HEK293T (cell line): ENCODE data around the gene TBC1D22A.

Source experiments
- CTCF ChIA-PET: fragments of 350-600 bp; formaldehyde crosslinking; extraction: SDS; loops from one replicate; lab custom pipeline; 2021; ENCODE audit warnings: antibody characterized with exemption, inconsistent platforms; lab: Yijun Ruan, JAX
- POLR2A ChIA-PET: fragments of 350-600 bp; formaldehyde crosslinking; extraction: SDS; loops from one replicate; lab custom pipeline; 2020; ENCODE audit warnings: antibody characterized with exemption, inconsistent platforms; lab: Yijun Ruan, JAX
- DNase-seq: peaks from one replicate; pipeline ENCODE4 v3.0.0; 2012; ENCODE audit warnings: mixed read lengths; ENCODE audit errors: extremely low spot score
- ARNT ChIP-seq: fragments of 450-650 bp; IDR thresholded peaks from 2 replicates; pipeline ENCODE4 v1.6.1; 2017; ENCODE audit warnings: mild to moderate bottlenecking
- BHLHE40 ChIP-seq: fragments of 450-650 bp; IDR thresholded peaks from 2 replicates; pipeline ENCODE4 v1.6.1; 2016; ENCODE audit warnings: mild to moderate bottlenecking, moderate library complexity, borderline replicate concordance
- CTBP1 ChIP-seq: fragments of 450-650 bp; IDR thresholded peaks from 2 replicates; pipeline ENCODE4 v1.6.1; 2016; ENCODE audit warnings: borderline replicate concordance
- ELF4 ChIP-seq: fragments of 450-650 bp; IDR thresholded peaks from 2 replicates; pipeline ENCODE4 v1.6.1; 2017; ENCODE audit warnings: antibody characterized with exemption
- FOXA1 ChIP-seq: fragments of 450-650 bp; IDR thresholded peaks from 2 replicates; pipeline ENCODE4 v1.6.1; 2016; ENCODE audit warnings: mild to moderate bottlenecking
- FOXK2 ChIP-seq: fragments of 450-650 bp; IDR thresholded peaks from 2 replicates; pipeline ENCODE4 v1.6.1; 2016; ENCODE audit warnings: mild to moderate bottlenecking
- FOXM1 ChIP-seq: fragments of 450-650 bp; IDR thresholded peaks from 2 replicates; pipeline ENCODE4 v1.6.1; 2017; ENCODE audit warnings: mild to moderate bottlenecking, borderline replicate concordance
- HDGF ChIP-seq: fragments of 450-650 bp; IDR thresholded peaks from 2 replicates; pipeline ENCODE4 v1.6.1; 2017; ENCODE audit warnings: antibody characterized with exemption, borderline replicate concordance
- L3MBTL2 ChIP-seq: fragments of 450-650 bp; conservative IDR thresholded peaks from 2 replicates; pipeline ENCODE4 v1.6.1; 2016; ENCODE audit warnings: mild to moderate bottlenecking
- LEF1 ChIP-seq: fragments of 450-650 bp; IDR thresholded peaks from 2 replicates; pipeline ENCODE4 v1.6.1; 2017; ENCODE audit warnings: mild to moderate bottlenecking, borderline replicate concordance
- NFRKB ChIP-seq: fragments of 450-650 bp; IDR thresholded peaks from 2 replicates; pipeline ENCODE4 v1.6.1; 2016; ENCODE audit warnings: mild to moderate bottlenecking, moderate library complexity
- SP1 ChIP-seq: fragments of 450-650 bp; IDR thresholded peaks from 2 replicates; pipeline ENCODE4 v1.6.1; 2017
- SUZ12 ChIP-seq: fragments of 450-650 bp; IDR thresholded peaks from 2 replicates; pipeline ENCODE4 v1.6.1; 2016; ENCODE audit warnings: mild to moderate bottlenecking
- TARDBP ChIP-seq: fragments of 450-650 bp; IDR thresholded peaks from 2 replicates; pipeline ENCODE4 v1.6.1; 2016
- ZNF384 ChIP-seq: fragments of 450-650 bp; IDR thresholded peaks from 2 replicates; pipeline ENCODE4 v1.6.1; 2016
- TF ChIP-seq, protein P1 (sequence below): fragments of 450-650 bp; IDR thresholded peaks from 2 replicates; pipeline ENCODE4 v1.6.1; 2016

Gene TBC1D22A

GRCh38 chr22:47055461-47055860 is 293.0 kb downstream of the TBC1D22A start:
- DNase-seq: no peak
- ChIA-PET CTCF (no interaction called here), POLR2A (no interaction called here)
- TF ChIP-seq FOXK2: no peak
- no peak for TF ChIP-seq HDGF
- no peak for TF ChIP-seq TARDBP
- no peak for TF ChIP-seq BHLHE40
- no peak for TF ChIP-seq SUZ12
- no peak for TF ChIP-seq L3MBTL2
- TF ChIP-seq FOXM1: no peak
- TF ChIP-seq, protein P1, sequence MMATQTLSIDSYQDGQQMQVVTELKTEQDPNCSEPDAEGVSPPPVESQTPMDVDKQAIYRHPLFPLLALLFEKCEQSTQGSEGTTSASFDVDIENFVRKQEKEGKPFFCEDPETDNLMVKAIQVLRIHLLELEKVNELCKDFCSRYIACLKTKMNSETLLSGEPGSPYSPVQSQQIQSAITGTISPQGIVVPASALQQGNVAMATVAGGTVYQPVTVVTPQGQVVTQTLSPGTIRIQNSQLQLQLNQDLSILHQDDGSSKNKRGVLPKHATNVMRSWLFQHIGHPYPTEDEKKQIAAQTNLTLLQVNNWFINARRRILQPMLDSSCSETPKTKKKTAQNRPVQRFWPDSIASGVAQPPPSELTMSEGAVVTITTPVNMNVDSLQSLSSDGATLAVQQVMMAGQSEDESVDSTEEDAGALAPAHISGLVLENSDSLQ: no peak
- TF ChIP-seq ARNT: no peak
- no peak for TF ChIP-seq NFRKB

GRCh38 chr22:47055921-47056320 is 293.5 kb downstream of the TBC1D22A start:
- no peak for TF ChIP-seq SP1
- TF ChIP-seq TARDBP: no peak
- CTCF ChIA-PET: no interaction called here
- POLR2A ChIA-PET: no interaction called here
- DNase-seq: no peak

DNA sequence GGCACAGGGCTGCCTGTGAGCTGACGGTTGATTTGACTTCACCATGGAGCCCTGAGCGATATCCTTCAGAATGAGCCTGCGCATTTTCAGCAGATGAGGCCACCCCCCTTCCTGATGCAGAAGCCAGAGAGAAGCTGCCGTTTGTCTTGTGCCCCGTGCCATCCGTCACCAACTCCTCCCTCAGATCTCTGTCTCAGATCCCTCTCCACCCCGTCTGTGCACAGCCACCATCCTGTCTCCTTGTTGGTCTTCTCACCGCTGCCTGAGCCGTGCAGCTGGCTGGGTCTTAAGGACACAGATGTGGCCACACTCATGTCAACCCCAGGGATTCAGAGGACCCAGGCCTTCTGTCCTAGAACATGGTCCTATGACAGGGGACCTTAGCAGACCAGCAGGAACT is 293.9 kb downstream of the TBC1D22A start:
- TF ChIP-seq SUZ12: no peak
- TF ChIP-seq, protein P1: no peak
- no peak for TF ChIP-seq CTBP1
- DNase-seq: no peak
- ChIA-PET CTCF (no interaction called here), POLR2A (no interaction called here)

GRCh38 chr22:47056776-47057470 is 294.5 kb downstream of the TBC1D22A start:
- TF ChIP-seq ARNT (no peak), HDGF (no peak), L3MBTL2 (no peak), ELF4 (no peak), ZNF384 (no peak), BHLHE40 (no peak), FOXA1 (no peak), TARDBP (no peak), NFRKB (no peak), SUZ12 (no peak), LEF1 (no peak), CTBP1 (no peak), FOXK2 (no peak), FOXM1 (no peak)
- ChIA-PET CTCF (no interaction called here), POLR2A (no interaction called here)
- DNase-seq: no peak

DNA sequence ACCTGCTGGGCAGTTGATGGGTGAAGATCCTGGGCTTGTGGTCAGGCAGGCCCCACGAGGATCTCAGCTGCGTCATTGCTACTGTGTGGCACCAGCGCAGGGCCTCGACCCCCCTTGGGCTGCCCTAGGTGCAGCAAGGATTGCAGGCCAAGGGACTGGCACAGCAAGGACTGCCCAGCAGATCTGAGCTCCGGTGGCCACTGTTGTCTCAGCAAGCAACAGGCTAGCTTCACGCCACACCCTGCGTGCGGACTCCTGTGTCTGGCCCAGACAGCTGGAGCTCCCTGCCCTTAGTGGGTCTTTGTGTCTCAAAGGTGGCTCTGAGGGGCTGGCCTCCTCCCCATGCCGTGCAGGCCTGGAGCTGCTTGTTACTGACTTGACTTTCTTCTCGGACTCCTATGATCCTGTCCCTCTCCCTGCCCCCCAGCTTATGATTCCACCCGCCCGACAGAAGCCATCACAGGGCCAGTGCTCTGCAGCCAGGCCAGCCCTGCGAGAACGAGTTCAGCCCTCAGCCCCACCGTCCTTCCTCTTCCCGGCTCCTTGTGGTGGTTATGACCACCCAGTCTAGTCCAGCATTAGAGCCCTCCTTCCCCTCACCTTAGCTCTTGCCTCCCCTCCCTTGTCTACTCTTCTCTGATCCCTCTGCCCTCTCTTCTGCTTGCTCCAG is 295.6 kb downstream of the TBC1D22A start:
- POLR2A ChIA-PET: no interaction called here

DNA sequence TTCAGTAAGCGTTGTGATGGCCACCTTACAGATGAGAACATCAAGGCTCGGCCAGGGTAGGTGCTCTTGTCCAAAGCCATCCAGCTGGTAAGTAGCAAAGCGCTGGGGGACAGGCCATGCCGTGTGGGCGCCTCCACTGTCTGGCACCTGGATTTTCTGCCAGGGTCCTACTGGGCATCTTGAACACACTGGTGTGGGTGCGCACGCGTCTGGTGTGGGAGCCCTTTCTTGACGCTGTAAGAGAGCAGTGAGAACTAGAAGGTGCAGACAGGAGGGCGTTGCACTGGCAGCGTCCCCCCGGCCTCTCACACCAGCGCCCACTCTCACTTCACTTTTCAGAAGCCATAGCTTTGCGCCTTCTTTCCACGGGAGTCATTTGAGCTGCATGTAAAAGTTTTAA is 296.6 kb downstream of the TBC1D22A start:
- no peak for DNase-seq
- CTCF ChIA-PET: no interaction called here
- POLR2A ChIA-PET: no interaction called here
- TF ChIP-seq ARNT (no peak), TARDBP (no peak), CTBP1 (no peak), ZNF384 (no peak), L3MBTL2 (no peak), FOXM1 (no peak), SUZ12 (no peak), LEF1 (no peak), ELF4 (no peak)

More for the DNA sequence above, 295.6 kb downstream of the TBC1D22A start:
- CTCF ChIA-PET: no interaction called here
- TF ChIP-seq FOXK2: no peak
- no peak for DNase-seq

- ChIA-PET POLR2A (no interaction called here), CTCF (no interaction called here)
- DNase-seq: no peak
- TF ChIP-seq FOXM1 (no peak), ARNT (no peak), NFRKB (no peak), LEF1 (no peak), SUZ12 (no peak), HDGF (no peak), SP1 (no peak), CTBP1 (no peak), ZNF384 (no peak), BHLHE40 (no peak), FOXK2 (no peak), L3MBTL2 (no peak), TARDBP (no peak), FOXA1 (no peak), ELF4 (no peak)
- TF ChIP-seq, protein P1: no peak
Observed at GRCh38 chr22:47059701-47060161, 297.3 kb downstream of the TBC1D22A start.
